Retinal pigment epithelial cell (primary cell): ENCODE results near the gene TSPYL1.
"Not testable (repeated sequence)": the region's sequence is repeated elsewhere in the genome, so short reads cannot be mapped to it uniquely, and the experiment has no call there.

Experiments
- DNase-seq: peaks from one replicate; pipeline ENCODE4 v3.0.0-alpha.2; 2010; ENCODE audit warnings: low read depth
- H3K4me3 ChIP-seq: 2 replicates; pipeline ENCODE4 v1.5.1; 2011; ENCODE audit warnings: mild to moderate bottlenecking, low read length, control low read depth, moderate library complexity
- CTCF ChIP-seq: conservative IDR thresholded peaks from 2 replicates; pipeline ENCODE4 v1.5.1; 2011; ENCODE audit warnings: low read depth, low read length, control low read depth, inconsistent platforms

The TSPYL1 gene

DNA sequence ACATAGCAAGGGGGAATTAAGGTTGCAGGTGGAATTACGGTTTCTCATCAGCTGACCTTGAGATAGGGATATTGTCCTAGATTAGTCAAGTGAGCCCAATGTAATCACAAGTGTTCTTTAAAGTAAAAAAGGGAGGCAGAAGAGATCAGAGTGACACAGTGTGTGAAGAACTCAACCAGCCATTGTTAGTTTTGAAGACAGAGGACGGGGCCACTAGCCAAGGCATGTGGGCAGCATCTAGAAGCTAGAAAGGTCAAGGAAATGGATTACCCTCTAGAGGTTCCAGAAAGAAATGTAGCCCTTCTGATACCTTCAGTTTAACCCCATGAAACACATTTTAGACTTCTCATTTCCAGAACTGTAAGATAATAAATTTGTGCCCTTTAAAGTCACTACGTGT lies 18.5 kb upstream of the TSPYL1 start:
- no peak overlapping the region for H3K4me3 ChIP-seq
- TF ChIP-seq CTCF: no peak
- DNase-seq: no peak

DNA sequence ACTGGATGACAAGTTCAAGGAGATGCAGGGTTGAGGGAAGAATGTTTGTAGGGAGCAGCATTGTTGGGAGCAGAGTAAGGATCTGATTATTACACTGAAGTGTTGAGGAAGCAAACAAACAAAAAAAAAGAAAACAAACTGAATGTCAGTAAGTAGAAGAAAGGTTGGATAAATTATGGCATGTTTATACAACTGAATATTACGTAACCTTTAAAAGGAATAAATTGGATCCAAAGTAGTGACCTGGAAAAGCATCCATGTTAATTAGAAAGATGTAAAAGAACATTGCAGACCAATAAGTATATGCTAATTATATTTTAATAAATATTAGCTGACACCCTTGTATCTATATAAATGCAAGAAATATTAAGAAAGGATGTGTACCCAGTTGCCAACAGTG lies 12.8 kb upstream of the TSPYL1 start:
- no peak for TF ChIP-seq CTCF

DNA sequence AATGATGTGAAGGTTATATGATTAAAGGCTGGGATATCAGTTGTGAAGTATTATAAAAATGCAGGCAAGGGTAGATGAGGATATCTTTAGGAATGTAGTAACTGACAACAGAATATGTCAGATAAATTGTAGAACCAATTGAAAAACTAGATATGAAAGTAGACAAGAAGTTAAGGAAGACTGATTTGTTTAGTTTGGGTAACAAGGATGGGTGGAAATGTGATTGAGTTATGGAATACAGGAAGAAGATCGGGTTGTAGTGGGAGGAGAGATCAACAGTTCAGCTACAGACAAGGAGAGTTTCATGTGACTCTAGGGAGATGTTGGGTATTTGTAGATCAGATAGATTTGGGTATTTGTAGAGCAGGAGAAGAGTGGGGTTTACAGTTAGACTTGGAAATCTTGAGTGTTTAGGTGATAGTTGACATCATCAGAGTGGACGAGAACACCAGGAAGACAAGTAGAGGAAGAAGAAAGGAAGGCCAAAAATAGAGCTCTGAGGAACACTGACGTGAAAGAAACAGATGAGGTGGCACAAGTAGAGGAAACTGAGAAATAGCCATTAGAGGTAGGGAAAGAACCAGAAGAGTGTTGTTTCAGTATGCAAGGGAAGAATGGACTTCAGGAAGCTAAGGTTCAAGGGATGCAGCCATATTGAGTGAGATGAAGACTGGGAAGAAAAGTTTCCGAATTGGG lies 12.1 kb upstream of the TSPYL1 start:
- DNase-seq: no peak
- no peak for TF ChIP-seq CTCF
- H3K4me3 ChIP-seq: no peak overlapping the region

More for the DNA sequence above, 12.8 kb upstream of the TSPYL1 start:
- H3K4me3 ChIP-seq: no peak overlapping the region
- no peak for DNase-seq

GRCh38 chr6:116290799-116291198 lies 11.1 kb upstream of the TSPYL1 start:
- TF ChIP-seq CTCF: no peak
- no peak for DNase-seq
- H3K4me3 ChIP-seq: no peak overlapping the region

GRCh38 chr6:116289876-116290275 lies 10.1 kb upstream of the TSPYL1 start:
- no peak overlapping the region for H3K4me3 ChIP-seq
- TF ChIP-seq CTCF: no peak
- DNase-seq: no peak

DNA sequence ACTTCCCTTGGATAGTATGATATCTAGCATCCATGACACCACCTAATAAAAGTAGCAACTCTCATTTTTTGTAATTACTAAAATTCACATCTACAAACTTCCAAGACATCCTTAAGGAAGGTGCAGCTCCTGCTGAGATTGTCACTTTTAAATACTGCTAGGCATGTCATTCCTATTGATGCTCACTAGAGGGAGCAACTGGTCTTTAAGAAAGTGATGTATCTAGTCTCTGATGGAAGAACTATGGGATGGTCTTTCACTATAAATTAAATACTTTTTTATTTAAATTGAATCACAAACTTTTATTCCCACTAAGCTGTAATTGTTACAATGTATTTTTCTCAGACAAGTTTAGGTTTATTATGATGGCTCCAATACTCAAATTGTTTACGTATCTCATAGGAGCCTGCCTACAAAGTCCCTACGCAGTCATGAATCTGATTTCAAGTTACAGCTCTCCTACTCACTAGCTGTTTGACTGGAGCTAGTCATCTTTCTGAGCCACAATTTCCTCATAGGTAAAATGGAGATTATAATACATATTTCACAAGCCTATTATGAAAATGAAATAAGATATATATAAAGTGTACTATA lies 8.1 kb upstream of the TSPYL1 start:
- no peak for DNase-seq
- peak; percentile 81 for TF ChIP-seq CTCF
- no peak overlapping the region for H3K4me3 ChIP-seq

DNA sequence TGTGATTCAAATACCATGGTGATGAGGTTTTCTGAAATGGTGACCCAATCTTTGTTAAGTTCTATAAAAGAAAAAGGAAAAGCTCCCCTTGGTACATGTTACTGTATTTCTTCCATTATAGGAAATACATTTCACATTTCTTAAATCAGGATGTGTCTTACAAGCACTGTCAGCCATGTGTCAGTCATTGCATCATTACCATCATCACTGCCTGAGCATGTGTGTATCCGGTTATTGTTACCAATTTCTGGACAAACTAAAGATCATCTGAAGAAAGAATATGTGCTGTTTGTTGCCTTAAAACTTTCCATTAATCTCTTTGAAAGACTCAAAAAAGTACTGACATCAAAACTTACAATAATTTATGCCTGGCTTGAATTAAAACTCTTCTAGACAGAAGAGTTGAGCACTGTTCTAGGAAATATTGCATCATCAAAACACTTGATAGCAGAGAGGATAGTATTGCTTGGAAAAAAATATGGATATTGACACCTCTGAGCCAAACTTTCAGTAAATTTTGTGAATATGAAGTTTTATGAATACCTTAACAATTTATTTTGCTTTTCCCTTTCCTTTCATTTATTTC lies 7.1 kb upstream of the TSPYL1 start:
- no peak for DNase-seq
- H3K4me3 ChIP-seq: no peak overlapping the region
- no peak for TF ChIP-seq CTCF

DNA sequence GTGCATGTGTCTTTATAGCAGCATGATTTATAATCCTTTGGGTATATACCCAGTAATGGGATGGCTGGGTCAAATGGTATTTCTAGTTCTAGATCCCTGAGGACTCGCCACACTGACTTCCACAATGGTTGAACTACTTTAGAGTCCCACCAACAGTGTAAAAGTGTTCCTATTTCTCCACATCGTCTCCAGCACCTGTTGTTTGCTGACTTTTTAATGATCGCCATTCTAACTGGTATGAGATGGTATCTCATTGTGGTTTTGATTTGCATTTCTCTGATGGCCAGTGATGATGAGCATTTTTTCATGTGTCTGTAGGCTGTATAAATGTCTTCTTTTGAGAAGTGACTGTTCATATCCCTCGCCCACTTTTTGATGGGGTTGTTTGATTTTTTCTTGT lies 5.3 kb upstream of the TSPYL1 start:
- not testable (repeated sequence) for H3K4me3 ChIP-seq, DNase-seq
